ENCODE results near the gene NBPF14.
"Not testable (repeated sequence)": the region's sequence is repeated elsewhere in the genome, so short reads cannot be mapped to it uniquely, and the experiment has no call there.

GRCh38 chr1:148526587-148526986 lies 69.2 kb downstream of the NBPF14 start:
- TF ChIP-seq POLR2A, CTCF (IDR thresholded peaks at IDR 0.05): not testable (repeated sequence)
